ENCODE measurements around the gene ZBTB44.

DNA sequence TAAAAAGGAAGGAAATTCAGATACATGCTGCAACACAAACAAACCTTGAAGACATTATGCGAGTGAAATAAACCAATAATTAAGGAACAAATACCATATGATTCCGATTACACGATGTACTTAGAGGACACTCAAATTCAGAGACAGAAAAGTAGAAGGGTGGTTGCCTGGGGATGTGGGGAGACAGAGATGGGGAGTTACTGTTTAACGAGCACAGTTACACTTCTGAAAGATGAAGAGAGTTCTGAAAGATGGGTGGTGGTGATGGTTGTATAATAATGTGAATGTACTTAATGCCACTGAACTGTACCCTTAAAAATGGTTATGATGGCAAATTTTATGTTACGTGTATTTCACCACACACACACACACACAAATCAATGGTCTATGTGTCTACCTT is 14.7 kb downstream of the ZBTB44 start:
- TF ChIP-seq GATA2 (IDR thresholded peaks at IDR 0.05; ENCODE audit: low read depth, low read length): no peak
- TF ChIP-seq GATA3 (IDR thresholded peaks at IDR 0.05; ENCODE audit: low read depth, low read length): no peak
